ENCODE results near the gene KNDC1. TPM values are rescaled to one million over a fixed set of nuclear protein-coding genes. Genes with fewer than 3 reads are reported as not detected.

The KNDC1 gene
- polyA plus RNA-seq, 1 donor from 2014 or later = 4.3 TPM

- no peaks in the 10 kb centered on the region for H3K36me3 ChIP-seq (ENCODE audit: insufficient read depth, low read length)
- no peaks in the 10 kb centered on the region for H3F3A ChIP-seq (ENCODE audit: insufficient read depth, low read length, poor library complexity, severe bottlenecking)
- no peaks in the 10 kb centered on the region for H3K79me2 ChIP-seq (replicated peaks; ENCODE audit: insufficient read depth, low read length)
- no peaks in the 10 kb centered on the region for H4K20me1 ChIP-seq (ENCODE audit: insufficient read depth)
- TF ChIP-seq REST (IDR thresholded peaks at IDR 0.05; ENCODE audit: borderline replicate concordance) (no peak), EZH2 (IDR thresholded peaks at IDR 0.05; ENCODE audit: borderline replicate concordance, insufficient read depth, low read length, poor library complexity, severe bottlenecking) (no peak), RAD21 (conservative IDR thresholded peaks at IDR 0.05) (no peak), EP300 (conservative IDR thresholded peaks at IDR 0.05; ENCODE audit: poor library complexity, severe bottlenecking) (no peak)
- no peak overlapping the region for H2AFZ ChIP-seq (ENCODE audit: low read depth, low read length)
- peaks cover 11% of the 10 kb centered on the region for H3K27me3 ChIP-seq (ENCODE audit: insufficient read depth, low read depth, low read length)
- no peak overlapping the region for H3K4me3 ChIP-seq (ENCODE audit: low read length)
- no peaks in the 10 kb centered on the region for H3K9me3 ChIP-seq (ENCODE audit: low read length)
- no peaks in the 10 kb centered on the region for H3K9me2 ChIP-seq (ENCODE audit: insufficient read depth, low read length)
- no peak overlapping the region for H3K27ac ChIP-seq (ENCODE audit: low read length)
- H3K4me2 ChIP-seq (ENCODE audit: low read length) = no peak overlapping the region
- no peak overlapping the region for H3K9ac ChIP-seq (ENCODE audit: low read length)
Observed at GRCh38 chr10:133243593-133243992, 83.6 kb downstream of the KNDC1 start.

GRCh38 chr10:133245439-133246235, 85.6 kb downstream of the KNDC1 start:
- H3K9me3 ChIP-seq (ENCODE audit: low read length) = no peaks in the 10 kb centered on the region
- H3K9me2 ChIP-seq (ENCODE audit: insufficient read depth, low read length) = no peaks in the 10 kb centered on the region
- no peaks in the 10 kb centered on the region for H3K36me3 ChIP-seq (ENCODE audit: insufficient read depth, low read length)
- no peak overlapping the region for H3K27ac ChIP-seq (ENCODE audit: low read length)
- no peak for TF ChIP-seq TAF1 (IDR thresholded peaks at IDR 0.05; ENCODE audit: low read depth)
- TF ChIP-seq RAD21 (conservative IDR thresholded peaks at IDR 0.05) = no peak
- TF ChIP-seq EZH2 (IDR thresholded peaks at IDR 0.05; ENCODE audit: borderline replicate concordance, insufficient read depth, low read length, poor library complexity, severe bottlenecking) = no peak
- TF ChIP-seq SMC3 (conservative IDR thresholded peaks at IDR 0.05; ENCODE audit: poor library complexity) = no peak
- TF ChIP-seq CTCF (IDR thresholded peaks at IDR 0.05; ENCODE audit: poor library complexity, severe bottlenecking) = no peak
- no peak for TF ChIP-seq REST (IDR thresholded peaks at IDR 0.05; ENCODE audit: borderline replicate concordance)
- no peak for TF ChIP-seq EP300 (conservative IDR thresholded peaks at IDR 0.05; ENCODE audit: poor library complexity, severe bottlenecking)
- TF ChIP-seq POLR2AphosphoS5 (IDR thresholded peaks at IDR 0.05) = no peak
- TF ChIP-seq MXI1 (conservative IDR thresholded peaks at IDR 0.05; ENCODE audit: poor library complexity, severe bottlenecking) = no peak
- H3K4me2 ChIP-seq (ENCODE audit: low read length) = no peak overlapping the region
- H3K27me3 ChIP-seq (ENCODE audit: insufficient read depth, low read depth, low read length) = no peaks in the 10 kb centered on the region
- no peaks in the 10 kb centered on the region for H3F3A ChIP-seq (ENCODE audit: insufficient read depth, low read length, poor library complexity, severe bottlenecking)
- H3K79me2 ChIP-seq (replicated peaks; ENCODE audit: insufficient read depth, low read length) = no peaks in the 10 kb centered on the region
- no peak overlapping the region for H3K9ac ChIP-seq (ENCODE audit: low read length)
- H4K20me1 ChIP-seq (ENCODE audit: insufficient read depth) = no peaks in the 10 kb centered on the region
- no peak overlapping the region for H3K4me3 ChIP-seq (ENCODE audit: low read length)
- H2AFZ ChIP-seq (ENCODE audit: low read depth, low read length) = no peak overlapping the region
